Caco-2 (cell line): ENCODE results near the gene ZNF629. TPM values are rescaled to one million over a fixed set of nuclear protein-coding genes. Genes with fewer than 3 reads are reported as not detected.

Experiments
- BruUV-seq: library from RNA; stranded (reverse); fragments of 400-500 nt; replicated peaks from 2 replicates; lab custom pipeline; 2021; lab: Mats Ljungman, UMichigan
- CTCF ChIA-PET: fragments of 300-600 bp; sonication (Branson Sonifier 250); formaldehyde crosslinking; loops from one replicate; lab custom pipeline; 2022; ENCODE audit warnings: antibody characterized with exemption; lab: Charles Lee
- POLR2A ChIA-PET: fragments of 300-600 bp; sonication (Branson Sonifier 250); formaldehyde crosslinking; loops from one replicate; lab custom pipeline; 2022; ENCODE audit warnings: antibody characterized with exemption; lab: Charles Lee
- DNase-seq, 2 experiments: peaks; one replicate each; pipeline versions ENCODE4 v3.0.0 to v3.0.0-alpha.2; 2020 to 2022
- H3K27me3 ChIP-seq: replicated peaks from 2 replicates; pipeline ENCODE4 v1.6.0; 2011; ENCODE audit warnings: low read length; ENCODE audit not compliant: control insufficient read depth, insufficient read depth
- H3K36me3 ChIP-seq: 2 replicates; pipeline ENCODE4 v1.5.1; 2011; ENCODE audit warnings: low read length; ENCODE audit not compliant: control insufficient read depth, insufficient read depth
- H3K4me1 ChIP-seq: fragments of 250-450 bp; sonication (Bioruptor Pico); 2 replicates; pipeline ENCODE4 v1.5.1; 2020; ENCODE audit warnings: mild to moderate bottlenecking
- H3K4me3 ChIP-seq: 2 replicates; pipeline ENCODE4 v1.5.1; 2011; ENCODE audit warnings: low read depth, mild to moderate bottlenecking, control low read depth, low read length
- H3K9me3 ChIP-seq: fragments of 250-450 bp; sonication (Bioruptor Pico); 2 replicates; pipeline ENCODE4 v1.5.1; 2020; ENCODE audit warnings: mild to moderate bottlenecking, moderate library complexity
- H3K27ac Mint-ChIP-seq: one replicate; pipeline ENCODE4 v1.8.0; 2022; ENCODE audit warnings: mixed read lengths; ENCODE audit not compliant: unreplicated experiment
- H3K27me3 Mint-ChIP-seq: one replicate; pipeline ENCODE4 v1.8.0; 2022; ENCODE audit warnings: mixed read lengths; ENCODE audit not compliant: insufficient read depth, unreplicated experiment
- H3K36me3 Mint-ChIP-seq: one replicate; pipeline ENCODE4 v1.8.0; 2022; ENCODE audit warnings: mild to moderate bottlenecking, mixed read lengths; ENCODE audit not compliant: insufficient read depth, unreplicated experiment
- H3K4me1 Mint-ChIP-seq: one replicate; pipeline ENCODE4 v1.8.0; 2022; ENCODE audit warnings: low read depth, mixed read lengths; ENCODE audit not compliant: unreplicated experiment
- H3K4me3 Mint-ChIP-seq: one replicate; pipeline ENCODE4 v1.8.0; 2022; ENCODE audit warnings: mild to moderate bottlenecking, moderate library complexity, mixed read lengths; ENCODE audit not compliant: unreplicated experiment
- H3K9me3 Mint-ChIP-seq: one replicate; pipeline ENCODE4 v1.8.0; 2022; ENCODE audit warnings: mixed read lengths; ENCODE audit not compliant: unreplicated experiment
- intact Hi-C: fragments of 100-400 bp; cut with micrococcal nuclease; formaldehyde crosslinking; loops from one replicate; pipeline ENCODE4 v1.10.0; 2022; ENCODE audit not compliant: unreplicated experiment
- total RNA-seq: library from RNA; stranded (reverse); gene quantifications from 2 replicates; pipeline ENCODE4 v1.2.3, GENCODE V29; 2022
- TF ChIP-seq, protein P1 (sequence below), 2 experiments: fragments of 200-600 bp in 1 of 2; IDR thresholded peaks; 1 replicate in 1 of 2; 2 replicates in 1 of 2; pipeline versions ENCODE4 v1.5.1 to v1.8.0; 2011 to 2022; ENCODE audit warnings: antibody characterized with exemption in 1 of 2, control low read depth in 1 of 2, inconsistent platforms in 1 of 2, low read depth in 1 of 2, low read length in 1 of 2, mild to moderate bottlenecking in 1 of 2, moderate library complexity in 1 of 2; ENCODE audit not compliant: insufficient read depth in 1 of 2, severe bottlenecking in 1 of 2, unreplicated experiment in 1 of 2

Gene ZNF629
- total RNA-seq, 1 experiment from 2014 or later: 20.6 TPM

DNA sequence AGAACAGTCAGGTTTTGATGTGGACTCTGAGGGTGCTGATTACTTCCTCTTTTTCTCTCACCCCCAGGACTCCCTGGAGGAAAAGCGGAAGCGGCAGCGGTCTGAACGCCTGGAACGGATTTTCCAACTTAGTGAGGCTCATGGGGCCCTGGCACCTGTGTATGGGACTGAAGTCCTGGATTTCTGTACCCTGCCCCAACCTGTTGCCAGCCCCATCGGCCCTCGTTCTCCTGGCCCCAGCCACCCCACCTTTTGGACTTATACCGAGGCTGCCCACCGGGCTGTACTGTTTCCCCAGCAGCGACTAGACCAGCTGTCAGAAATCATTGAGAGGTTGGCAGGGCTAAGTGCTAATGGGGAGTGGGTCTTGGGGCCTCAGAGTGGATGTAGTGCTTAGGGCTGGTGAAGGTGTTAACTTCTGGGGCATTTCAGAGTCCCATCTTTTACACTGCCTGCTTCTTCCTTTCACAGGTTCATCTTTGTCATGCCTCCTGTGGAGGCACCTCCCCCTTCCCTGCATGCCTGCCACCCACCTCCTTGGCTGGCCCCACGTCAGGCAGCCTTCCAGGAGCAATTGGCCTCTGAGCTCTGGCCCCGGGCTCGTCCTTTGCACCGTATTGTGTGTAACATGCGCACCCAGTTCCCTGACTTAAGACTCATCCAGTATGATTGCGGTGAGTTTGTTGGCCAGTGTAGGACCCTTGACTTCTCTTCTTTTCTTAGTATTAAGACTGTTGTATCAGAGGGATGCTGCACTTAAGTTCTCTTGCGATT, 57.9 kb downstream of the ZNF629 start:
- no TSS peak for BruUV-seq
- H3K36me3 Mint-ChIP-seq: peaks cover 96% of the 10 kb centered on the region
- H3K36me3 ChIP-seq: peaks cover 3% of the 10 kb centered on the region

More for the DNA sequence above, 57.9 kb downstream of the ZNF629 start:
- Histone ChIP-seq H3K4me3 (no peak overlapping the region), H3K9me3 (no peaks in the 10 kb centered on the region), H3K4me1 (no peaks in the 10 kb centered on the region), H3K27me3 (no peaks in the 10 kb centered on the region)
- Mint-ChIP-seq H3K4me1 (peaks cover 5% of the 10 kb centered on the region), H3K27me3 (no peaks in the 10 kb centered on the region), H3K4me3 (no peak overlapping the region), H3K27ac (no peak overlapping the region), H3K9me3 (no peaks in the 10 kb centered on the region)
- intact Hi-C loops: no loop called here
- ChIA-PET POLR2A (no interaction called here), CTCF (interaction anchor here (1.1 kb wide), 1 partner anchor 65 kb away, joined by 3 read pairs; no protein-coding TSS in a partner anchor)
- no peak for DNase-seq
- TF ChIP-seq, protein P1, sequence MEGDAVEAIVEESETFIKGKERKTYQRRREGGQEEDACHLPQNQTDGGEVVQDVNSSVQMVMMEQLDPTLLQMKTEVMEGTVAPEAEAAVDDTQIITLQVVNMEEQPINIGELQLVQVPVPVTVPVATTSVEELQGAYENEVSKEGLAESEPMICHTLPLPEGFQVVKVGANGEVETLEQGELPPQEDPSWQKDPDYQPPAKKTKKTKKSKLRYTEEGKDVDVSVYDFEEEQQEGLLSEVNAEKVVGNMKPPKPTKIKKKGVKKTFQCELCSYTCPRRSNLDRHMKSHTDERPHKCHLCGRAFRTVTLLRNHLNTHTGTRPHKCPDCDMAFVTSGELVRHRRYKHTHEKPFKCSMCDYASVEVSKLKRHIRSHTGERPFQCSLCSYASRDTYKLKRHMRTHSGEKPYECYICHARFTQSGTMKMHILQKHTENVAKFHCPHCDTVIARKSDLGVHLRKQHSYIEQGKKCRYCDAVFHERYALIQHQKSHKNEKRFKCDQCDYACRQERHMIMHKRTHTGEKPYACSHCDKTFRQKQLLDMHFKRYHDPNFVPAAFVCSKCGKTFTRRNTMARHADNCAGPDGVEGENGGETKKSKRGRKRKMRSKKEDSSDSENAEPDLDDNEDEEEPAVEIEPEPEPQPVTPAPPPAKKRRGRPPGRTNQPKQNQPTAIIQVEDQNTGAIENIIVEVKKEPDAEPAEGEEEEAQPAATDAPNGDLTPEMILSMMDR (IDR thresholded peaks at IDR 0.05; ENCODE audit: insufficient read depth in 1 of 2, low read depth in 1 of 2, low read length in 1 of 2, severe bottlenecking in 1 of 2, unreplicated experiment in 1 of 2): no peak

Other genes starting within 250 kb of the ZNF629 start
- gene ZNF764, start 228.8 kb downstream of the ZNF629 start, total RNA-seq: 8.5 and 10.9 TPM in 2 replicates
- 6.2 and 10.0 TPM in 2 replicates for gene ZNF688, start 215.5 kb downstream of the ZNF629 start, total RNA-seq
- gene ZNF785, start 201.5 kb downstream of the ZNF629 start, total RNA-seq: 13.5 and 13.6 TPM in 2 replicates
- 11.4 and 11.7 TPM in 2 replicates for gene ZNF689, start 176.8 kb downstream of the ZNF629 start, total RNA-seq
- gene PRR14, start 136.2 kb downstream of the ZNF629 start, total RNA-seq: 26.3 and 28.2 TPM in 2 replicates
- gene FBRS, start 128.8 kb downstream of the ZNF629 start, total RNA-seq: 46.1 and 47.9 TPM in 2 replicates
- gene SRCAP, start 88.0 kb downstream of the ZNF629 start, total RNA-seq: 56.1 and 57.4 TPM in 2 replicates
- gene PHKG2, start 38.8 kb downstream of the ZNF629 start, total RNA-seq: 40.8 and 48.6 TPM in 2 replicates
- 4.0 and 4.5 TPM in 2 replicates for gene CFAP119, start 25.1 kb downstream of the ZNF629 start, total RNA-seq
- 94.0 and 97.6 TPM in 2 replicates for gene RNF40, start 24.9 kb downstream of the ZNF629 start, total RNA-seq
- gene BCL7C, start 106.9 kb upstream of the ZNF629 start, total RNA-seq: 15.1 and 17.7 TPM in 2 replicates
- 1.8 and 2.4 TPM in 2 replicates for gene CTF1, start 109.4 kb upstream of the ZNF629 start, total RNA-seq
- 20.2 and 23.4 TPM in 2 replicates for gene FBXL19, start 136.4 kb upstream of the ZNF629 start, total RNA-seq
- 4.7 TPM in 2 replicates for gene ORAI3, start 161.9 kb upstream of the ZNF629 start, total RNA-seq
- gene SETD1A, start 170.5 kb upstream of the ZNF629 start, total RNA-seq: 21.5 and 26.3 TPM in 2 replicates
- gene HSD3B7, start 198.0 kb upstream of the ZNF629 start, total RNA-seq: 1.3 and 2.4 TPM in 2 replicates
- gene STX1B, start 223.4 kb upstream of the ZNF629 start, total RNA-seq: 0.46 and 0.77 TPM in 2 replicates
- 27.9 and 29.2 TPM in 2 replicates for gene STX4, start 246.4 kb upstream of the ZNF629 start, total RNA-seq